Kidney epithelial cell (primary cell): Measurements from ENCODE around the gene RFLNA. TPM values are rescaled to one million over a fixed set of nuclear protein-coding genes. Genes with fewer than 3 reads are reported as not detected.

Experiments
- DNase-seq: peaks from one replicate; pipeline ENCODE4 v3.0.0-alpha.2; 2010; ENCODE audit warnings: low read depth
- H3K27me3 ChIP-seq: 2 replicates; pipeline ENCODE4 v1.6.0; 2011; ENCODE audit warnings: low read length; ENCODE audit not compliant: control insufficient read depth, insufficient read depth
- H3K36me3 ChIP-seq: 2 replicates; pipeline ENCODE4 v1.5.1; 2011; ENCODE audit warnings: low read length; ENCODE audit not compliant: control insufficient read depth, insufficient read depth
- H3K4me3 ChIP-seq: 2 replicates; pipeline ENCODE4 v1.5.1; 2011; ENCODE audit warnings: low read depth, mild to moderate bottlenecking, control low read depth, low read length
- total RNA-seq: library from RNA; depleted of rRNA; stranded (reverse); fragments of >200 nt; gene quantifications from 2 replicates; pipeline ENCODE4 v1.2.3, GENCODE V29; 2015
- TF ChIP-seq, protein P1 (sequence below): IDR thresholded peaks from 2 replicates; pipeline ENCODE4 v1.5.1; 2011; ENCODE audit warnings: mild to moderate bottlenecking, moderate library complexity, low read length, control low read depth, inconsistent platforms; ENCODE audit not compliant: insufficient read depth, poor library complexity, severe bottlenecking

The RFLNA gene
- total RNA-seq, 1 donor from 2014 or later = 0.54 TPM

DNA sequence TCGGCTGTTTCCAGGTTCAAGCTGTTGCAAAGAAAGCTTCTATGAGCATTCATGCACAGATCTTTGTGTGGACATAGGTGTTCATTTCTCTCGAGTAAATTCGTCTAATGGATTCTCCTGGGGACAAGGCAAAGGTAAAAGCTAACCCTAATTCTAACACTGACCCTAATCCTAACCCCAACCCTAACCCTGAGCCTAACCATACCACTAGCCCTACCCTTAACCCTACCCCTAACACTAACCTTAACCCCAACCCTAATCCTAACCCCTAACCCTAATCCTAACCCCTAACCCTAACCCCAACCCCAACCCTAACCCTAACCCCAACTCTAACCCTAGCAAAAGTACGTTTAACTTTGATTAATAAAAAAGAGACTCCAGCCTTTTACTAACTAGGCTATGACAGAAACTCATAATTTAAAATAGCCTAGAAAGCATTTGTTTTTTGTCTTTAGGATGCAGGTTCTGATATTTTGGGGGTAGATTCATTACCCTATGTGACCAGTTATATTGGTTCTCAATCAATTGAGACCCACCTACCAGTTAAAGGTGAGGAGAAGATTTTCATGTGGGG lies 27.6 kb upstream of the RFLNA start:
- DNase-seq = no peak
- no peaks in the 10 kb centered on the region for H3K27me3 ChIP-seq
- no peak overlapping the region for H3K4me3 ChIP-seq
- TF ChIP-seq, protein P1, sequence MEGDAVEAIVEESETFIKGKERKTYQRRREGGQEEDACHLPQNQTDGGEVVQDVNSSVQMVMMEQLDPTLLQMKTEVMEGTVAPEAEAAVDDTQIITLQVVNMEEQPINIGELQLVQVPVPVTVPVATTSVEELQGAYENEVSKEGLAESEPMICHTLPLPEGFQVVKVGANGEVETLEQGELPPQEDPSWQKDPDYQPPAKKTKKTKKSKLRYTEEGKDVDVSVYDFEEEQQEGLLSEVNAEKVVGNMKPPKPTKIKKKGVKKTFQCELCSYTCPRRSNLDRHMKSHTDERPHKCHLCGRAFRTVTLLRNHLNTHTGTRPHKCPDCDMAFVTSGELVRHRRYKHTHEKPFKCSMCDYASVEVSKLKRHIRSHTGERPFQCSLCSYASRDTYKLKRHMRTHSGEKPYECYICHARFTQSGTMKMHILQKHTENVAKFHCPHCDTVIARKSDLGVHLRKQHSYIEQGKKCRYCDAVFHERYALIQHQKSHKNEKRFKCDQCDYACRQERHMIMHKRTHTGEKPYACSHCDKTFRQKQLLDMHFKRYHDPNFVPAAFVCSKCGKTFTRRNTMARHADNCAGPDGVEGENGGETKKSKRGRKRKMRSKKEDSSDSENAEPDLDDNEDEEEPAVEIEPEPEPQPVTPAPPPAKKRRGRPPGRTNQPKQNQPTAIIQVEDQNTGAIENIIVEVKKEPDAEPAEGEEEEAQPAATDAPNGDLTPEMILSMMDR = no peak
- no peaks in the 10 kb centered on the region for H3K36me3 ChIP-seq

DNA sequence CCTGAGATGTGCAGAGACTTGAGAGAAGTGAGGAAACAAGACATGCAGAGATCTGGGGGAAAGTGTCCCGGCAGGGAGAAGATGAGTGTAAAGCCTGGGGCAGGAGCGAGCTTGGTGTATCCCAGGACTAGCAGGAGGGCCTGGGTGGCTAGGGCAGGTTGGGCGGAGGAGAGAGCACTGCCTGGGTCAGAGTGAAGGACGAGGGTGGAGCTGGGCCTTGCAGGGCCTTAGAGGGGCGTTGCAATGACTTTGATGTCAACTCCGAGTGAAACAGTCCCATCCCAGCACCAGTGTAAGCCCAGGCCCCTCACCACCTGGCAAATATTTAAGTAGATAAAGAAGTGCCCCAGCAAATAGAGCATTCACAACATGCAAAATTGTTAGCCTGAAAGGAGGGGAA lies 24.2 kb upstream of the RFLNA start:
- Histone ChIP-seq H3K4me3 (no peak overlapping the region), H3K27me3 (no peaks in the 10 kb centered on the region), H3K36me3 (no peaks in the 10 kb centered on the region)
- no peak for DNase-seq
- TF ChIP-seq, protein P1 = no peak

DNA sequence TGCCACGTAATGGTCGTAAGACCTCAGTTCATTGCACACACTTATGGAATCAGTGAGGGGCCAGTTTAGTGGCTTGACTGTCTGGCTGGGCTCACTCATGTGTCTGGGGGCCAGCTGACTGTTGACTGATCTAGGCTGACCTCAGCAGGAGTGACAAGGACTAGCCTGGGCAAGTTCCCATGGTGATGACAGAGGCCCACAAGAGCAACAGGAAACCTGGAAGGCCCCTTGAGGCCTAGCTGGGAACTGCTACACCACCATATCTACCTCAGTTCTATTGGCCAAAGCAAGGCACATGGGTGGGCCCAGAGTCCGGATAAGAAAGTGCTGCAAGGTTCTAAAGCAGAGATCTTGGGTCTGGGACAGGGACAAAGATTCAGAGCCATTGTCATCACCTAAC lies 21.3 kb upstream of the RFLNA start:
- Histone ChIP-seq H3K27me3 (peaks cover 18% of the 10 kb centered on the region), H3K36me3 (no peaks in the 10 kb centered on the region), H3K4me3 (no peak overlapping the region)
- peak; percentile 26 for DNase-seq
- TF ChIP-seq, protein P1 = peak; percentile 33

DNA sequence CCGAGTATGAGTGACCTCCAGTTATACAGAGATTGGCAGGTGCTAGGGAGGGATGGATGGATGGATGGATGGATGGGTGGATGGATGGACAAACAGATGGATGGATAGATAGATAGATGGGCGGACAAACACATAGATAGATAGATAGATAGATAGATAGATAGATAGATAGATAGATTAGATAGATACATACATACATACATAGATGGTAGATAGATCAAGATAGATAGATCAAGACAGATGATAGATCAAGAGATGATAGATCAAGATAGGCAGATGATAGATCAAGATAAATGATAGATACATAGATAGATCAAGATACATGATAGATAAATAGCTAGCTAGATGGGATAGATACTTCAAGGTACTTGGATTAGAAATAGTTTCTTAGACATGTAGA lies 18.6 kb upstream of the RFLNA start:
- Histone ChIP-seq H3K27me3 (peaks cover 36% of the 10 kb centered on the region), H3K4me3 (no peak overlapping the region), H3K36me3 (no peaks in the 10 kb centered on the region)
- DNase-seq = no peak
- TF ChIP-seq, protein P1 = no peak

DNA sequence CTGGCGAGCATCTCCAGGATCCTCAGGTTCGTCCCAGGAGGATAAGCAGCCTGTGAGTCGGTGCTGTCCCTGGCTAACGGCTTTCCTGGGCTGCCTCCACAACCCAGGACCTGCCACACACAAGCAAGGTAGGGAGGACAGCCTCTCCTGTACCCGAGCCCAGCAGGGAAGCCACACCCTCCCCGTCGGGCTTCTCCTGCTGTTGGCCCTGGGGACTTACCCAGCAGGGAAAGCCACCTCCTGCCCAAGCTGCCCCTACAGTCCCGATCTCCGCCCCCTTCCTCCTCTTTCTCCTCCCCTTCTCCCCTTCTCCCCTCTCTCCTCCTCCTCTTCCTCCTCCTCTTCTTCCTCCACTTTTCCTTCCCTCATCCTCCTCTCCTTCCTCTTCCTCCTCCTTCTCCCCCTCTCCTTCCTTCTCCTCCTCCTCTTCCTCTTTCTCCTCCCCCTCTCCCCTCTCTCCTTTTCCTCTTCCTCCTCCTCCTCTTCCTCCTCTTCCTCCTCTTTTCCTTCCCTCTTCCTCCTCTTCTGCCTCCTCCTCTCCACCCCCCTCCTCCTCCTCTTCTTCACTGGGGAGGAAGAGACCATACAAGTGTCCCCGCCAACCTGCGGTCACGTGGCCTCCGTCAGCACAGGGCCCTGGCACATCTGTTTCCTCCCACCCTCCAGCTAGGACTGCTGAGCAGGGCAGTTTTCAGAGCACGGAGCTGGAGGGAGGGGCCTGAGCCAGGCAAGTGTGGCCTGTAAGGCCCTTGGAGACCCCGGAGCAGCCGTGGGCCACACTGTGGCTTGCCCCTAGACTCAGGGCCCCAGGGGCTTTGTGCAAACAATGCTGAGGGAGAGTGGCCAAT lies 17.3 kb upstream of the RFLNA start:
- no peak for DNase-seq
- TF ChIP-seq, protein P1 = no peak
- Histone ChIP-seq H3K27me3 (peaks cover 36% of the 10 kb centered on the region), H3K4me3 (no peak overlapping the region), H3K36me3 (no peaks in the 10 kb centered on the region)
